Neural crest cell (in vitro differentiated cells): ENCODE data around the gene NUMB. TPM values are rescaled to one million over a fixed set of nuclear protein-coding genes. Genes with fewer than 3 reads are reported as not detected.

Experiments
- DNase-seq: peaks from one replicate; pipeline ENCODE4 v3.0.0; 2021; ENCODE audit warnings: low read depth, mixed read lengths, low spot score
- H3K27ac Mint-ChIP-seq: one replicate; pipeline ENCODE4 v1.8.0; 2021; ENCODE audit warnings: mild to moderate bottlenecking, mixed read lengths; ENCODE audit not compliant: unreplicated experiment
- H3K27me3 Mint-ChIP-seq: 2 replicates; pipeline ENCODE4 v1.8.0; 2021; ENCODE audit warnings: low read depth, mild to moderate bottlenecking, mixed read lengths
- H3K36me3 Mint-ChIP-seq: 2 replicates; pipeline ENCODE4 v1.8.0; 2021; ENCODE audit warnings: low read depth, mild to moderate bottlenecking, mixed read lengths
- H3K4me1 Mint-ChIP-seq: 2 replicates; pipeline ENCODE4 v1.8.0; 2021; ENCODE audit warnings: mixed read lengths
- H3K4me3 Mint-ChIP-seq: one replicate; pipeline ENCODE4 v1.8.0; 2021; ENCODE audit warnings: mild to moderate bottlenecking, mixed read lengths
- H3K9me3 Mint-ChIP-seq: 2 replicates; pipeline ENCODE4 v1.8.0; 2021; ENCODE audit warnings: mixed read lengths
- CTCF ChIP-seq: fragments of 200-600 bp; sonication (generic); conservative IDR thresholded peaks from 2 replicates; pipeline ENCODE4 v1.5.0; 2021; ENCODE audit warnings: antibody characterized with exemption, mild to moderate bottlenecking
- total RNA-seq: library from RNA; stranded (reverse); gene quantifications from 2 replicates; pipeline ENCODE4 v1.2.1, GENCODE V29; 2021

The NUMB gene
- total RNA-seq, 1 donor from 2014 or later: 40.7 TPM

DNA sequence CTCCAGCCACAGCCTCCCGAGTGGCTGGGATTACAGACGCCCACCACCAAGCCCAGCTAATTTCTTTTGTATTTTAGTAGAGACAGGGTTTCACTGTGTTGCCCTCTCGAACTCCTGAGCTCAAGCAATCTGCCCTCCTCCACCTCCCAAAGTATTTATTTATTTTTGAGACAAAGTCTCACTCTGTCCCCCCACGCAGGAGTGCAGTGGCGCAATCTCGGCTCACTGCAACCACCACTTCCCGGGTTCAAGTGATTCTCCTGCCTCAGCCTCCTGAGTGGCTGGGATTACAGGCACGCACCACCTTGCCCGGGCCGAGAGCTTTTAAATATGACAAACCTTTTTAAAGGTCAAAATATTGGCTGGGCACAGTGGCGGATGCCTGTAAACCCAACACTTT is 14.6 kb downstream of the NUMB start:
- no peak for DNase-seq
- Mint-ChIP-seq H3K27ac (peak overlapping the region; percentile 27), H3K36me3 (no peaks in the 10 kb centered on the region), H3K9me3 (no peaks in the 10 kb centered on the region), H3K4me1 (no peaks in the 10 kb centered on the region), H3K4me3 (no peak overlapping the region), H3K27me3 (no peaks in the 10 kb centered on the region)
- TF ChIP-seq CTCF: no peak

DNA sequence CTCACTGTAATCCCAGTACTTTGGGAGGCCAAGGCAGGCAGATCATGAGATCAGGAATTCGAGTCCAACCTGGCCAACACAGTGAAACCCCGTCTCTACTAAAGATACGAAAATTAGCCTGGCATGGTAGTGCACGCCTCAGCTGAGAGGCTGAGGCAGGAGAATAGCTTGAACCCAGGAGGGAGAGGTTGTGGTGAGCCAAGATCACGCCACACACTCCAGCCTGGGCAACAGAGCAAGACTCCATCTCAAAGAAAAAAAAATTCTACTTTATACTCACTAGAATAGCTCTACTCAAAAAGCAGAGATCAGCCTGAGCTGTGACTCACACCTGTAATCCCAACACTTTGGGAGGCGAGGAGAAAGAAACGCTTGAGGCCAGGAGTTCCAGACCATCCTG is 17.1 kb downstream of the NUMB start:
- Mint-ChIP-seq H3K4me3 (no peak overlapping the region), H3K27me3 (no peaks in the 10 kb centered on the region), H3K4me1 (no peaks in the 10 kb centered on the region), H3K9me3 (no peaks in the 10 kb centered on the region), H3K36me3 (no peaks in the 10 kb centered on the region), H3K27ac (no peak overlapping the region)
- no peak for DNase-seq
- no peak for TF ChIP-seq CTCF

DNA sequence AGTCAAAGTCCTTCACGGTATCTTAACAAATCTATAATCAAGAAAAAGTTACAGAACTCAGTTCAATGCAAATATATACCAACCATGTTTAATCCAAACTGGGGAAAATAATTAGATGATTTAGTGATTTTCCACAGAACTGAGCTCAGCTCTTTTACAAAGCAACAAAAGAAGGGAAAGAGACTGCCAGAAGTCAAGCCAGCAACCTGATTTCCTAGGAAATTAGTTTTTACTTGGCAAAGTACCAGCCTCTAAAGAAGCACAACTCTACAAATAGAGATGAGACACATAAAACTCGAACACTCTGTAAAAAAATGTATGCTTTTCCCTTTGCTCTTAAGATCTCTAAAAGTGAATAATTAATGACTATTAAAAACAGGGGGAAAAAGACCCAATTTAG is 19.4 kb downstream of the NUMB start:
- TF ChIP-seq CTCF: no peak
- Mint-ChIP-seq H3K27ac (no peak overlapping the region), H3K27me3 (no peaks in the 10 kb centered on the region), H3K4me1 (no peaks in the 10 kb centered on the region), H3K9me3 (no peaks in the 10 kb centered on the region), H3K4me3 (no peak overlapping the region), H3K36me3 (no peaks in the 10 kb centered on the region)
- DNase-seq: no peak

DNA sequence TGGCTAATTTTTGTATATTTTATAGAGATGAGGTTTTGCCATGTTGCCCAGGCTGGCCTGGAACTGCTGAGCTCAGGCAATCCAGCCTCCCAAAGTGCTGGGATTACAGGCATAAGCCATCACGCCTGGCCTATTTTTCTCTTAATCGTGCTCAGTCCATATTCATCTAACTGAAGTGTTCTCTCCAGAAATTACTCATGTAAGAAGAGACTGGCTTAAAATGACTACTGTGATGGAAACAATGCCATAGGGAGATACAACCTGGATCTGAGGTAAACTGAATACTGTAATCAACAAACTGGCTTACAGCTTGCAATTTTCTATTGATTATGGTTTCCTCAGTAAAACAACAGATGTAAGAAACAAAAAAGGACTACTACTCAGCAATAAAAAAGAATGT is 21.1 kb downstream of the NUMB start:
- Mint-ChIP-seq H3K9me3 (no peaks in the 10 kb centered on the region), H3K36me3 (no peaks in the 10 kb centered on the region), H3K27ac (no peak overlapping the region), H3K27me3 (no peaks in the 10 kb centered on the region), H3K4me1 (no peaks in the 10 kb centered on the region), H3K4me3 (no peak overlapping the region)
- no peak for TF ChIP-seq CTCF
- no peak for DNase-seq

- no peaks in the 10 kb centered on the region for H3K9me3 Mint-ChIP-seq
- no peak for TF ChIP-seq CTCF
- H3K4me3 Mint-ChIP-seq: no peak overlapping the region
Observed at GRCh38 chr14:73432124-73432523, 26.2 kb downstream of the NUMB start.

DNA sequence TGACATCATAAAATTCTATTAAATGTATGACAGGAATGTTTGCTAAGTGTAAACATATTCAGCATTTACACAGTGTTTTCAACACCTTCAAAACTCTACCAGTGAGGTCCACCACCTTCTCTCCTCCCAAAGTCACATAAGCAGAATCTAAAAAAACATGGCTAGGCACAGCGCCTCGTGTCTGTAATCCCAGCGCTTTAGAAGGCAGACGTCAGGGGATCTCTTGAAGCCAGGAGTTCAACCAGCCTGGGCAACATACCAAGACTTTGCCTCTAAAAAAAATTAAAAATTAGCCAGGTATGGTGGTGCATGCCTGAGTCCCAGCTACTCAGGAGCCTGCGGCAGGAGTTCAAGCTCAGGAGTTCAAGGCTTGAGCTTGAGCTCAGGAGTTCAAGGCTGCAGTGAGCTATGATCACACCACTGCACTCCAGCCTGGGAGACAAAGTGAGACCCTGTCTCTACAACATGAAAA is 30.0 kb downstream of the NUMB start:
- Mint-ChIP-seq H3K27ac (no peak overlapping the region), H3K27me3 (no peaks in the 10 kb centered on the region), H3K4me3 (no peak overlapping the region), H3K36me3 (no peaks in the 10 kb centered on the region), H3K9me3 (no peaks in the 10 kb centered on the region), H3K4me1 (peaks cover 10% of the 10 kb centered on the region)
- no peak for DNase-seq
- TF ChIP-seq CTCF: no peak

More at GRCh38 chr14:73432124-73432523, 26.2 kb downstream of the NUMB start:
- Mint-ChIP-seq H3K4me1 (peaks cover 6% of the 10 kb centered on the region), H3K27ac (no peak overlapping the region), H3K36me3 (no peaks in the 10 kb centered on the region), H3K27me3 (no peaks in the 10 kb centered on the region)
- no peak for DNase-seq
